ENCODE data around the gene HOXD10.
A peak's percentile ranks its signal among the peaks of the same experiment; 100 is the strongest.

HOXD10 gene

GRCh38 chr2:176096243-176096985 lies 20.2 kb upstream of the HOXD10 start:
- no peak for DNase-seq

- DNase-seq, result peak; percentile 35
These were observed 19.4 kb upstream of the HOXD10 start for GRCh38 chr2:176096986-176097819.

DNA sequence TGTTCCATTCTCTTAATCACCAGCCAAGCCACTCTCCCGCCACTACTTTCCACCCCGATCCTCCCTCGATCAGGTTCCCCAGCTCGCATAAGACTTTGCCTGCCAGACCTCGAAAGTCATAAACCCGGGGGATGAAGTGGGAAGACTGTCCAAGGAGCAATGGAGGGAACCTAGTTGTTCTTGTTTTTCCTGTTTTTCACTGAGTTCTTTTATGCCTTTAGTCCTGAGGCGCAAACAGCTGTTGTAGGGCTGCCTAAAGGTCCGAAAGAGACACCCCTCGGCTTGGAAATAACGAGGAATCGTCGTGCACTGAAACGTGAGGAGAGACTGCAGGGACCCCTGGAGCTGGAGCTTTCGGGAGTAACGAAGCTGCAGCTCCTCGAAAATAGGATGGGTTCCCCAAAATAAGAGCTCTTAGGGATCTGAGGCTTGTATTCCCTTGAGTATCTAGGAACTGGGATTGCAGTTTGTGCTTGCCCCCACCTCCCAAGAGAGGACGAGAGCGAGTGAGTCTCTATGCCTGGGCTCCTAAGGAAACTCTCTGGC lies 18.7 kb upstream of the HOXD10 start:
- no peak for DNase-seq

DNA sequence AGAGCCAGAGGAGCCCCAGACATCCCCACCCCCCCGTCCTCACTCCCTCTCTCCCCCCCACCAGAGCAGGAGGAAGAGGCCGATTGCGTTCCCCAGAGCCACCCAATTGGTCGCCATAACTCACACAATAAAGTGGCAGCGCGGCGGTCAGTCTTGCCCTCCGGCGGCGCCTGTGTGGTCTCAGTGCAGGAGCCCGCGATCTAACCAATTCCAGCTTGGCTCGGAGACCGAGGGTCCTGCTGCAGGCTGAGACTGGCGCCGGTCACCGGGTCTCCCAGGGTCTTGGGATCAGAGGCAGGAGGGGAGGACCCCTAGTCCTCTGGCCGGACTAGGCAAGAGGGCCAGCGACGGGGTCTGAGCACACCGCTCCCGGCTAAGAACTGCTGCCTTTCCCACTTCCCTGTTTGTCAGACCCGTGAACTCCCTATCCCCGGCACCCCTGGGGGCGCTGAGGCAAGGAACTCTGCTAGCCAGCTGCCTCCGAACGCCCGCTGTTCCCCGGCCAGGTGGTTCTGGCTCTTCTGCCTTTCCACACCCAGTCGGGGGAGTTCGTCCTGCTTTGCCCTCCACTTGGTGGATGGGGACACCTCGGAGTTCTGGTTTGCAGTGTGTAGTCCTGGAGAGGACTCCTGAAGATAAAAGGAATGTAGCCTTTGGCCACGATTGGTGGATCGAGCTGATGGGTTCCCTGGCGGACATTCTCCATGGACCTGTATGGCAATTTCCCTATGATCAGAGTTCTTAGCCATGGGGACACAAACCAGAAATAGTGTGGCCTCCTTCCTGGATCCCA lies 18.0 kb upstream of the HOXD10 start:
- DNase-seq, result no peak

GRCh38 chr2:176099159-176099727 lies 17.3 kb upstream of the HOXD10 start:
- no peak for DNase-seq

DNA sequence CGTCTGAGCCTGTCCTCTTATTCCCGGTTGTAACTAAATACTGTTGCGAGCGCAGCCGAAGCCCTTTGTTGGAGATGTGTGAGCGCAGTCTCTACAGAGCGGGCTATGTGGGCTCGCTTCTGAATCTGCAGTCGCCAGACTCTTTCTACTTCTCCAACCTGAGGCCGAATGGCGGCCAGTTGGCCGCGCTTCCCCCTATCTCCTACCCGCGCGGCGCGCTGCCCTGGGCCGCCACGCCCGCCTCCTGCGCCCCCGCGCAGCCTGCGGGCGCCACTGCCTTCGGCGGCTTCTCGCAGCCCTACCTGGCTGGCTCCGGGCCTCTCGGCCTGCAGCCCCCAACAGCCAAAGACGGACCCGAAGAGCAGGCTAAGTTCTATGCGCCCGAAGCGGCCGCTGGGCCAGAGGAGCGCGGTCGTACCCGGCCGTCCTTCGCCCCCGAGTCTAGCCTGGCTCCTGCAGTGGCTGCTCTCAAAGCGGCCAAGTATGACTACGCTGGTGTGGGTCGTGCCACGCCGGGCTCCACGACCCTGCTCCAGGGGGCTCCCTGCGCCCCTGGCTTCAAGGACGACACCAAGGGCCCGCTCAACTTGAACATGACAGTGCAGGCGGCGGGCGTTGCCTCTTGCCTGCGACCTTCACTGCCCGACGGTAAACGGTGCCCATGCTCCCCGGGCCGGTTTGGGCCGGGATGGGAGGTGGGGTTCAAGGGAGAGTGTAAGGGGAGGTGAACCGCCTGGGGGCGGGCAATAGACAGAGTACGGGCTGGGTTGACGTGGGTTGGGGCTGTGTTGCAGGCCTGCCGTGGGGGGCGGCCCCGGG lies 16.6 kb upstream of the HOXD10 start, which contains the start of gene HOXD12:
TSS of gene HOXD12 (plus strand) at position 68 of the 819 bp plus-strand sequence. CDS start at position 75, 7 bp downstream.
- DNase-seq, result no peak

DNA sequence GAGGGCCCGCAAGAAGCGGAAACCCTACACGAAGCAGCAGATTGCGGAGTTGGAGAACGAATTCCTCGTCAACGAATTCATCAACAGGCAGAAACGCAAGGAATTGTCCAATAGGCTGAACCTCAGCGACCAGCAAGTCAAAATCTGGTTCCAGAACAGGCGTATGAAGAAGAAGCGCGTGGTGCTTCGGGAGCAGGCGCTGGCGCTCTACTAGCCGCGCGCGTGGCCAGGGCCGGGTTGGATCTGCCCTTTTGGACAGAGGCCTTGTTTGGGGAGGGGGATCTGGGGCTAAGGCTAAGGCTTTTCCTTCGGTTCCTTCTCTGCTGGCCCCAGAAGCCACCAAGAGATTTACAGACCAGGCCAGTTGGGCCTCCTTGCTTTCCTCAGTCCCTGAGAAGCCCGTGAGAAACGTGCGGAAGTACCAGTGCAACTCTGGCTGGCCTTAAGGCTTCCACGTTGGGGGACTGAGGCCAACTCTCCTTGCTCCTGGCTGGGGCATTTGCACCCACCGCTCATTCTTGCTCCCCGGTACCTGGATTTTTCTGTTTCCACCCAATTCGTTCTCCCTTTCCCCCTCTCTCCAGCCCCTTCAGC lies 15.9 kb upstream of the HOXD10 start:
- no peak for DNase-seq

- DNase-seq, result no peak
These were observed 15.3 kb upstream of the HOXD10 start for GRCh38 chr2:176101216-176101830.

- no peak for DNase-seq
These were observed 14.7 kb upstream of the HOXD10 start for GRCh38 chr2:176101842-176102241.

DNA sequence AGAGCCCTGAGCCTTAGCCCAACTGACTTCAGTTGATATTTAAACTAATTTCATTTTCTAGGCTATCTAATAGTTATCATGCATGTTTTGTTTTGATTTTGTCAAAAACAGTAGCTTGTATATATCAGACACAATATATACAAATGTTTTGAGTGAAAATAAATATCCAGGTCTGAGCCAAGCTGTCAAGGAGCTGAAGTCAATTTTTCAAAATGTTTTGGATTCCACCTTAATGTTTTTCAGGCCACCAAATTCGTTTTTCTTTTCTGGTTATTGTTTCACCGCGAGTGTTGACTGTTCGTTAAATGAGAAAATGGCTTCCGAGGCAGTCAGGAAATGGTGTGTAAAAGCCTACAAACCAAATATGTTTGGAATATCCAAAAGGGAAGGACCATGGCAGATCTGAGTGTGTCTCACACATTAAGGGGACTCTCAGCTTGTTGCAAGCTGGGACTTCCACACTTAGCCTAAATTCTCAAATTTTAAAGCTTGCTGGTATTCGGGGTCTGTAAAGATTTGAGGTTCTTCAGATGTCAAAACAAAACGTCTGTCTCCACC lies 14.2 kb upstream of the HOXD10 start:
- DNase-seq, result no peak

DNA sequence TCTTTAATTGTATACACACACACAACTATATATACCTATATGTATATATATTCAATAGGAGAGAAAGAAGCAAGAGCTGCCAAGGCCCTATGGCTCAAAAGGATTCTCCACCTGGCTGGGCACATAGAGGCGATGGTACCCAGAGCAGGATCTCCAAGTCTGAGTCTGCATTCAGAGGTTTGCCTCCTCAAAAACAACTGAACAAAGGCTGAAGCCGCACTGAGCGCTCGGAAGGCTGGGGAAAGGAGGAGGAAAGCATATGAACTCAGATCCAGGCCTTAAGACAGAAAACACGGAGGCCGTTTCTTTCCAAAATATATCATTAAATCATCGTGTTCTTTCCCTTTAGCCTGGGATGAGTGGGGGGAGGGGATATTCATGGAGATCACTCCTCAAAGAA lies 13.4 kb upstream of the HOXD10 start:
- DNase-seq, result no peak

- DNase-seq, result no peak
These were observed 12.7 kb upstream of the HOXD10 start for GRCh38 chr2:176103742-176104315.

DNA sequence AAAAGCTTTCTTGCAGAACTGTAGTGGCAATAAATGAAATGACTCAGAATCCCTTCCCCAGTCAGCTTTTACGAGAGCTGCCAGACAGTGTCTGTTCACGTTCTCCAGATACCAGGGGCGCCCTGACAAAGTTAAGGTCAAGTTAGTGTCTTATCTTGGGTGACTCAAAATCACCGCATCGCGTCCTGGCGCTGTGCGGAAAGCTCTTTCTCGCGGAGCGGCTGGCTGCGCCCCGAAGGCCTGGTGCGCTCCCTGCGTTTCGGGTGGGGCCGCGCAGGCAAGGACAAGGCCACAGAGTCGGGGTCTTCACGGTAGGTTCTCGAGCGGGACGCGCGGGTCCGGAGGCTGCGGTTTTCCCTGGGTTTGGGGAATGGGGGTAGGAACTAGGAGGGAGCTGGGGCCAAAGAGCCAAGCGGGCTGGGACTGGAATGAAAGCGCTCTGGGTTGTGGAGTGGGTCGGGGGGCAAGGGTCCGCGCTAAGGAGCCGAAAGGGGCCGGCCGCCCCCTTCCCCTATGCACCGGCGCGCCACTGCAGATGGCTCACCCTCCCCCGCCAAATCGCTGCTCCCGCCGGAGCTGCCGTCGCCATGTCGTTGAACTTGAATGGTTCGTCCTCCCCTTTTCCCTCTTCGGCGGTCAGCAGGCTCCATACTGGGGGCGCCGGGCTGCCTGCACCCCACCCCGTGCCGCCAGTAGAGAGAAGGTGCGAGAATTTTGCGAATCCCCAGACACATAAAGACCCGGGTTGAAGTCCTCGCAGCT lies 12.1 kb upstream of the HOXD10 start:
- DNase-seq, result no peak

- DNase-seq, result no peak
These were observed 11.4 kb upstream of the HOXD10 start for GRCh38 chr2:176105078-176105729.

DNA sequence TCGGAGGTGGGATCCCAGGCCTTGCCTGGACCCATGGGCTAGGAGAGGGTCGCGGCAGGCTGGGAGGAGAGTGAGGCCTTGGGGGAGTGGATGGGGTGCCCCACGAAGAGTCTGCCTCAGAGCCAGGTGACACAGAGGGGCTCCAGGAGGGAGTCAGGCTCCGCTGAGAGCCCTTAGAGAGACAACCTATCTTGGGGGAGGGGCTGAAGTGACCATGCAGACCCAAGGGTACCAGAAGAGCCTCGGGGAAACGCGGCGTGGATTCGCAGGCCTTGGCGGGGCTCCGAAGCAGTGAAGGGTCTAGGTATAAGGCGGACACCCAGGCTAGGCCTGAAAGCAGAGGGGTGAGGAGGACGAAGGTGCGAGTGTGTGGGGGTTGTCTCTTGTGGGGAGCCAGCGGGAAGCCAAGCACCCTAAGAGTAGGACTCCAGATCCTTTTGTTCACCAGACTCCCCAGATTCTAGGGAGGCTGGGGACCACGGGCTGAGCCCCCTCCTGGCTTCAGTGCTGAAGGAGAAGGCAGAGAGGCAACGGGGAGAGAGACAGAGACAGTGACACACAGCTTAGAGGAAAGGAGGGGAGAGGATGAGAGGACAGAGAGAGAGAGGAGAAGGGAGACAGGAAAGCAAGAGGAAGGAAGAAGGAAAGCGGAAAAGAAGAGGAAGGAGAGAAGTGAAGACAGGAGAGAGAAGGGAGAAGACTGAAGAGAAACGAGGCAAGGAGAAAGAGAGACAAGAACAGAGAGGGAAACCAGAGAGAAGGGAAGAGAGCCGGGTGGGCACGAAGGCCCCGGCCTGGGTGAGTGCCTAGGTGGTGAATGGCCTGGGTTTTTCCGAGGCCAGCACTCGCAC lies 10.6 kb upstream of the HOXD10 start:
- DNase-seq, result no peak

DNA sequence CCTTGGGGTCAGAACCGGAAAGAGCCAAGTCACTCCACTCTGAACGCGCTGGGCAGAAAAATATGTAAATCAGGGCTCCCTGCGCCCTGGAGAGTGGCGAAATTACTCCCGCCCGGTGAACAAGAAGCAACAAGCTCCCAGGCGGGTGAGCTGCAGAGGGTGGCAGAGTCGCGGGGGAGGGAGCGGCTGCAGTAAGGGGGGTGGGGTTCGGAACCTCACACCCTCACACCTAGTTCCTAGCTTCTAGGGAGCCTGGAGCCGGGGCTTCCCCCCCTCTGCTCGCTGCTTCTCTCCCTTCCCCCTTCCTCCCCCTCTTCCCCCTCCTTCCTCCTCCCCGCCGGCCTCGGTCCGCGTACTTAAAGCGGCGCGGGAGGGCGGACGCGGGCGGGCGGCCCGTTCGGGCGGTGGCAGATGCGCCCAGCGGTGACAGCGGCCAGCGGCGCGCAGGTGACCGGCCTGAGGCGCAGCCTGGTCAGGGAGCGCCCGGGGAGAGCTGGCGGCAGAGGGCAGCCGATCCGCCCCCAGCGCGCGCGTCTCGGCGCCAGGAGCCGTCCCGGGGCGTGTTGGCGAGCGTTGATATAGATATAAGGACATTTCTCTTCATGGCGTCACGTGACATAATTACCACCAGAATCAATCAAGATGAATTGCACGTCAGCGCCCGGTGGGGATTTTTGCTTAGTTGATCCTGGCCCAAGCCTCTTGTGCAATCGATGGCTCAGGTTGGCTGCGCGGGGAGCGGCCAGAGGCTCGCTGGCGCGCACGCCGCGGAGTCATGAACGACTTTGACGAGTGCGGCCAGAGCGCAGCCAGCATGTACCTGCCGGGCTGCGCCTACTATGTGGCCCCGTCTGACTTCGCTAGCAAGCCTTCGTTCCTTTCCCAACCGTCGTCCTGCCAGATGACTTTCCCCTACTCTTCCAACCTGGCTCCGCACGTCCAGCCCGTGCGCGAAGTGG lies 9.7 kb upstream of the HOXD10 start, which contains the start of gene HOXD11:
TSS of gene HOXD11 (plus strand) at position 700 of the 959 bp plus-strand sequence. CDS start at position 776, 76 bp downstream.
- no peak for DNase-seq
